Lower lobe of right lung (tissue), 2 donors: ENCODE data around the gene KISS1. TPM values are rescaled to one million over a fixed set of nuclear protein-coding genes. Genes with fewer than 3 reads are reported as not detected.
A peak's percentile ranks its signal among the peaks of the same experiment; 100 is the strongest.

ENCODE experiments used
- ATAC-seq, 2 donors: fragments of 200-7000 bp; cut with Tn5 transposase; one replicate each; pipeline ENCODE4 v1.9.1; 2020 to 2022; ENCODE audit warnings: mild to moderate bottlenecking in 2 of 2, moderate library complexity in 2 of 2
- DNase-seq: peaks from one replicate; pipeline ENCODE4 v3.0.0-alpha.2; 2020
- H3K27ac ChIP-seq: fragments of 200-600 bp; one replicate; pipeline ENCODE4 v1.8.0; 2022
- H3K27me3 ChIP-seq: fragments of 200-600 bp; one replicate; pipeline ENCODE4 v1.8.0; 2022; ENCODE audit warnings: low read depth
- H3K36me3 ChIP-seq: fragments of 200-600 bp; one replicate; pipeline ENCODE4 v1.8.0; 2022; ENCODE audit warnings: mild to moderate bottlenecking
- H3K4me1 ChIP-seq: fragments of 200-600 bp; one replicate; pipeline ENCODE4 v1.8.0; 2022
- H3K4me3 ChIP-seq: fragments of 200-600 bp; one replicate; pipeline ENCODE4 v1.8.0; 2022; ENCODE audit warnings: mild to moderate bottlenecking
- H3K9me3 ChIP-seq: fragments of 200-600 bp; one replicate; pipeline ENCODE4 v1.8.0; 2022
- intact Hi-C: fragments of 100-400 bp; cut with DNase I; formaldehyde crosslinking; loops from one replicate; pipeline ENCODE4 v1.11.0; 2022
- total RNA-seq: library from RNA; stranded (reverse); fragmentation: NEBNext Ultra II Directional; extraction: Animal tissue kit (Norgen Biotek cat#: 25700); gene quantifications from one replicate; pipeline ENCODE4 v1.2.1, GENCODE V29; 2021
- TF ChIP-seq, protein P1 (sequence below): fragments of 200-600 bp; IDR thresholded peaks from one replicate; pipeline ENCODE4 v1.8.0; 2022; ENCODE audit warnings: antibody characterized with exemption, mild to moderate bottlenecking
- donor health status: DM: no; HTN: yes; CAD: no; lungs with severe emphysema.

The KISS1 gene
- total RNA-seq, 1 donor from 2014 or later: not detected

DNA sequence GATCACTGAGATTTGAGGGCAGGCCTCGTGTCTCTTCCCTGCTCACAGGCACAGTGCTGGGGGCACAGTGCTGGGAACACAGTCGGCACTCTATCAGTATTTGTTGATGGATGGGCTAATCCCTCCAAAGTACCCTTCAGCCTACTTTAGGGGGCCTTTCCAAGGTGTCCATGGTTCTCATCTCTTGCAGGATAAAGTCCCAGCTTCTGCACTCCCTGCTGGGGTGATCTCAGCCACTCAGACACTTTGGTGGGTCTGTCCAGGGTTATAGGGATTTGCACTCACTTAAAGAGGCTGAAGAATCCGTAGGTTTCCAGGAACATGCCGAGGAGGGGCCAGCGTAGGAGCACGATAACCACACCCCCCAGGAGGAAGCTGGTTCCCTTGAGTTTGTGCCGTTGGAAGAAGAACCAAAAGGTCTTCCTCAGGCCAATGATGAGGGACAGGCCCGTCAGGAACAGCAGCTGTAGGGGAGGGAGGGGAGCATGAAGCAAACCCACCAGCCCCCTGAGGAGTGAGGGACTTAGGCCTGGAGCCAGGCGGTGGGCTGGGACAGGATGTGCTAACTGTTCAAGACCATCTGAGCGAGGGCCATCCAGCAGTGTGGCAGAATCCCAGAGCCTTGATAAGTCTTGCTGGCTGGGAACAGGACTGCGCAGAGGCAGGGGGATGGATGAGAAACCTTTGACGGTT lies 5.2 kb upstream of the KISS1 start:
- Histone ChIP-seq H3K36me3 (no peaks in the 10 kb centered on the region), H3K4me1 (no peaks in the 10 kb centered on the region), H3K27me3 (no peaks in the 10 kb centered on the region), H3K9me3 (no peaks in the 10 kb centered on the region), H3K4me3 (no peak overlapping the region), H3K27ac (no peak overlapping the region)
- ATAC-seq (no peak), DNase-seq (no peak)
- intact Hi-C loops: no loop called here
- TF ChIP-seq, protein P1, sequence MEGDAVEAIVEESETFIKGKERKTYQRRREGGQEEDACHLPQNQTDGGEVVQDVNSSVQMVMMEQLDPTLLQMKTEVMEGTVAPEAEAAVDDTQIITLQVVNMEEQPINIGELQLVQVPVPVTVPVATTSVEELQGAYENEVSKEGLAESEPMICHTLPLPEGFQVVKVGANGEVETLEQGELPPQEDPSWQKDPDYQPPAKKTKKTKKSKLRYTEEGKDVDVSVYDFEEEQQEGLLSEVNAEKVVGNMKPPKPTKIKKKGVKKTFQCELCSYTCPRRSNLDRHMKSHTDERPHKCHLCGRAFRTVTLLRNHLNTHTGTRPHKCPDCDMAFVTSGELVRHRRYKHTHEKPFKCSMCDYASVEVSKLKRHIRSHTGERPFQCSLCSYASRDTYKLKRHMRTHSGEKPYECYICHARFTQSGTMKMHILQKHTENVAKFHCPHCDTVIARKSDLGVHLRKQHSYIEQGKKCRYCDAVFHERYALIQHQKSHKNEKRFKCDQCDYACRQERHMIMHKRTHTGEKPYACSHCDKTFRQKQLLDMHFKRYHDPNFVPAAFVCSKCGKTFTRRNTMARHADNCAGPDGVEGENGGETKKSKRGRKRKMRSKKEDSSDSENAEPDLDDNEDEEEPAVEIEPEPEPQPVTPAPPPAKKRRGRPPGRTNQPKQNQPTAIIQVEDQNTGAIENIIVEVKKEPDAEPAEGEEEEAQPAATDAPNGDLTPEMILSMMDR: no peak

- Histone ChIP-seq H3K27ac (no peak overlapping the region), H3K36me3 (no peaks in the 10 kb centered on the region), H3K9me3 (no peaks in the 10 kb centered on the region), H3K4me3 (no peak overlapping the region), H3K4me1 (no peaks in the 10 kb centered on the region), H3K27me3 (no peaks in the 10 kb centered on the region)
- no peak for DNase-seq
- TF ChIP-seq, protein P1: no peak
- intact Hi-C loops: no loop called here
- no peak for ATAC-seq
Observed at GRCh38 chr1:204199579-204199978, 3.3 kb upstream of the KISS1 start.

DNA sequence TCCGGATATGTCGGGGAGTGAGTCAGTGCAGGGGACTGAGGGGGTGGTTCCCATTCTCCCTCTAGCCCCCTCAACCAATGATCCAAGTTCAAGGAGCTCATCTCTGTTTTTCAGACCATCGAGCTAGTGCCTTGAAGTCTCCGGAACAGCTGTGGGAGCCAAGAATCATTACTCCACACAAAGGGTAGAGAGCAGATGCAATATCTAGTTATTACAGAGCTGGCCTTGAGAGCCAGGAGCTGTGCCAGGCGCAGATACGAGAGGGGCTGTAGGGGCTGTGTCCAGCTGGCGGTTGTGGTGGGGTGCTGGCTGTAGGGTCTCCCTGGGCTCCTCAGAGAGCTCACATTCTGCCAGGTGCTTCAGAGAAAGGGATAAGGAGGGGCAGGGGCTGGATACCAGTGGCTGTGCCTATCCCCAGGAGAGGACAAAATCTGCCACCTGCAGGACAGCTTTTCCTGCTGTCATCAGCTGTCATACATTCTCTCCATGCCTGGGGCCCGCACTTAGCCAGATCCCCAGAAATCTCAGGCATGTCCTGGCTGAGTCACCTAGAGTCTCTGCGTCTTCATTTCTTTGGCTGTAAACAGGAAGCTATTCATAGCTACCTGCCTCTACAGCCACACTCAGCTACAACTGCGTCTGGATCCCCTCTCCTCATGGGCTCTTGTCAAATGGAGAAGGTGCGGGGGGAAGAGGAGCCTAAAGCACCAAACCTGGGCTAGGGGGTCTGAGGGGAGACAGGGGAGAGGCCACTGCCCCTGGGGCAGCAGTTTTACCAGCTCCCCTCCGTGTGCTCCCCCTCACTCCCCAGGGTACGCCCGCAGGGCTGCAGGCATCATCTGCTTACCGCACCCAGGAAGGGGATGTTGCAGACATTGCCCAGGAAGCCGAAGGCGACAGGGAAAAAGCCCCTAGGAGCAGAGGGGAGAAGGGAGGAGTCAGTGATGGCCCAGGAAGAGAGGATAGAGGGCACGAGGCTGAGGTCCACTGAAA lies 2.4 kb upstream of the KISS1 start:
- no peaks in the 10 kb centered on the region for H3K27me3 ChIP-seq
- no peaks in the 10 kb centered on the region for H3K4me1 ChIP-seq
- no peak overlapping the region for H3K27ac ChIP-seq
- H3K36me3 ChIP-seq: no peaks in the 10 kb centered on the region
- intact Hi-C loops: no loop called here
- ATAC-seq (peak; percentile 32 to 42), DNase-seq (no peak)
- H3K9me3 ChIP-seq: no peaks in the 10 kb centered on the region
- TF ChIP-seq, protein P1: no peak
- H3K4me3 ChIP-seq: no peak overlapping the region

DNA sequence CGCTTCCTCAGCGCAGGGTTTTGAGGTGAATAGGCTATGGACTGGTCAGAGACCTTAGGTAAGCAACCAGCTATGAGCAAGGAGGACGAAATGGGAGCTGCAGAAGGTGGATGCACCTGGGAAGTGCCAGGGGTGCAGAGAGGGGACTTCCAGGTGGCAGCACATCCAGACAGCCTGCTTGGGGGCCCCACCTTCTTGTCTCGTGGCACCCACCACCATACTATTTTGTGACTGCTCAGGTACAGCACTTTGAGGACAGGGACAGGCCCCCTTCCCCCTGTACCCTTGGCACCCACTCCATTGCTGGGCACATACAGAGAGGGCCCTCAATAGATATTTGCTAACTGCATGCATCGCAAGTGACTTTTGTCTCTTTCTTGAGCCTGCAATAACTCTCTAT lies 777 bp upstream of the KISS1 start:
- no peaks in the 10 kb centered on the region for H3K36me3 ChIP-seq
- no peaks in the 10 kb centered on the region for H3K4me1 ChIP-seq
- H3K27me3 ChIP-seq: peaks cover 4% of the 10 kb centered on the region
- TF ChIP-seq, protein P1: no peak
- ATAC-seq (no peak), DNase-seq (no peak)
- H3K4me3 ChIP-seq: no peak overlapping the region
- H3K9me3 ChIP-seq: no peaks in the 10 kb centered on the region
- no peak overlapping the region for H3K27ac ChIP-seq
- intact Hi-C loops: no loop called here

- no peak overlapping the region for H3K27ac ChIP-seq
- no peak overlapping the region for H3K4me3 ChIP-seq
- TF ChIP-seq, protein P1: no peak
- H3K9me3 ChIP-seq: no peaks in the 10 kb centered on the region
- no peaks in the 10 kb centered on the region for H3K36me3 ChIP-seq
- H3K4me1 ChIP-seq: peaks cover 11% of the 10 kb centered on the region
- ATAC-seq (no peak), DNase-seq (no peak)
- intact Hi-C loops: no loop called here
- peaks cover 13% of the 10 kb centered on the region for H3K27me3 ChIP-seq
Observed at GRCh38 chr1:204194771-204195170, 1.5 kb downstream of the KISS1 start.
